ENCODE data around the gene CNGA1. TPM values are rescaled to one million over a fixed set of nuclear protein-coding genes. Genes with fewer than 3 reads are reported as not detected.
"Not testable (repeated sequence)": the region's sequence is repeated elsewhere in the genome, so short reads cannot be mapped to it uniquely, and the experiment has no call there.

CNGA1 gene
- total RNA-seq, 1 experiment from 2014 or later = 1.0 TPM

DNA sequence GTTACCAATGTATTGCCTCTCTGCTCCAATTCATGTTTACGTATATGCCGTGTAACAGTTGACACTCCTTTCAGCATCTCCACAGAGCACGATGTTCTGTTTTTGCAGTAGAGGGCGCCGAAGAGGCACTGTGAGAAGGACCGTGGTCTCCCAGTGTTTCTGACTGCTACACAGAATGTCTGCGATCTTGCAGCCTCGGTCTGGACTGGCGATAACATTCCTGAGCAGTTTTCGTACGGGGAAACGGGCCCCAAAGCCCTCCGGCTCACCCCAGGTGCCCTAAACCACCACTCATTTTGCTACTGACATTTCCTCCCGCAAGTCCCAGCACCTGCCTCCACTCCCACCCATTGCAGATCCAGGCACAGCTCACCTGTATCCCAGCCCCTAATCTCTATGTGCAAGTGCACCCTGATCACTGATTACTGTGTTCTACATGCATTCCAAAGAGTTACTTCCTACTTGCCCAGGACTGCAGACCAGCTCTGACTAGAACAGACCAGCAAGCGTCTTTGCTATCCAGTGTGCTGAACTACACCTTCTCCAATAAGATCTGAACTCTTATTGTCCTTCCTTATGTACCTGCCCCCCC is 89.7 kb downstream of the CNGA1 start:
- no peak overlapping the region for H3K56ac ChIP-seq (ENCODE audit: insufficient read length, low read depth, low read length)
- H3K4me2 ChIP-seq (ENCODE audit: insufficient read depth, insufficient read length, low read length) = peak overlapping the region; percentile 7
- H3K27me3 ChIP-seq (ENCODE audit: insufficient read depth, low read length) = no peaks in the 10 kb centered on the region
- no peak overlapping the region for H2BK15ac ChIP-seq (ENCODE audit: low read depth, low read length)
- no peak overlapping the region for H4K91ac ChIP-seq (ENCODE audit: insufficient read length, low read depth, low read length)
- H3K9me3 Mint-ChIP-seq = no peaks in the 10 kb centered on the region
- TF ChIP-seq CTCF (conservative IDR thresholded peaks at IDR 0.05) = peak; percentile 79
- H2AFZ ChIP-seq (ENCODE audit: low read length) = no peak overlapping the region
- H2BK20ac ChIP-seq (ENCODE audit: low read depth, low read length, poor library complexity, severe bottlenecking) = no peak overlapping the region
- no peaks in the 10 kb centered on the region for H3K4me1 ChIP-seq (ENCODE audit: insufficient read depth, low read length)
- H3K4me1 Mint-ChIP-seq = peaks cover 15 to 19% of the 10 kb centered on the region in 2 experiments
- no peak overlapping the region for H2BK12ac ChIP-seq (ENCODE audit: insufficient read length, low read depth, low read length)
- no peaks in the 10 kb centered on the region for H3K23me2 ChIP-seq (ENCODE audit: insufficient read length, low read depth, low read length, poor library complexity, severe bottlenecking)
- no peak overlapping the region for H3K14ac ChIP-seq (ENCODE audit: insufficient read depth, low read length)
- no peak overlapping the region for H3T11ph ChIP-seq (ENCODE audit: low read length)
- WGBS (ENCODE audit: extremely low coverage, insufficient read length, low lambda C conversion rate) = no CpG with 5 or more reads among the region's 15 CpGs
- H4K20me1 ChIP-seq (ENCODE audit: control insufficient read depth, insufficient read depth, insufficient read length) = no peaks in the 10 kb centered on the region
- no peaks in the 10 kb centered on the region; a peak in 1 of 7 replicates for H3K36me3 Mint-ChIP-seq (ENCODE audit: insufficient read depth in 1 of 3, low read depth in 3 of 3)
- peak overlapping the region; percentile 60 to 67 for H3K4me3 Mint-ChIP-seq
- no peak overlapping the region for H2AK5ac ChIP-seq (ENCODE audit: insufficient read length, low read length)
- no peak overlapping the region for H3K23ac ChIP-seq (ENCODE audit: insufficient read length, low read depth, low read length)
- no peak overlapping the region for H4K8ac ChIP-seq (replicated peaks; ENCODE audit: insufficient read length, low read depth, low read length)
- no peaks in the 10 kb centered on the region for H3K79me1 ChIP-seq (ENCODE audit: insufficient read depth, low read depth, low read length, poor library complexity, severe bottlenecking)
- H3K4ac ChIP-seq (ENCODE audit: low read depth, low read length) = no peak overlapping the region
- H3K27ac Mint-ChIP-seq = peak overlapping the region in 2 of 3 experiments; percentile 55 to 91; a peak in 6 of 7 replicates
- H3K27me3 Mint-ChIP-seq (ENCODE audit: low read depth) = no peaks in the 10 kb centered on the region
- H2BK120ac ChIP-seq (ENCODE audit: low read depth, low read length, poor library complexity, severe bottlenecking) = no peak overlapping the region
- no peak overlapping the region for H3K18ac ChIP-seq (ENCODE audit: insufficient read length, low read depth, low read length)
- no peak overlapping the region for H3K27ac ChIP-seq (ENCODE audit: insufficient read length, low read depth, low read length)
- no peak overlapping the region for H2BK5ac ChIP-seq (ENCODE audit: insufficient read length, low read length)
- no peak overlapping the region for H4K5ac ChIP-seq (ENCODE audit: insufficient read length, low read depth, low read length)
- no peak overlapping the region for H3K9ac ChIP-seq (ENCODE audit: extremely low read depth, insufficient read length, low read length)
- DNase-seq = peak; percentile 82
- H3K9me3 ChIP-seq (ENCODE audit: control insufficient read depth, low read depth, low read length) = no peaks in the 10 kb centered on the region
- H3K79me2 ChIP-seq (ENCODE audit: insufficient read depth, low read length) = no peaks in the 10 kb centered on the region

DNA sequence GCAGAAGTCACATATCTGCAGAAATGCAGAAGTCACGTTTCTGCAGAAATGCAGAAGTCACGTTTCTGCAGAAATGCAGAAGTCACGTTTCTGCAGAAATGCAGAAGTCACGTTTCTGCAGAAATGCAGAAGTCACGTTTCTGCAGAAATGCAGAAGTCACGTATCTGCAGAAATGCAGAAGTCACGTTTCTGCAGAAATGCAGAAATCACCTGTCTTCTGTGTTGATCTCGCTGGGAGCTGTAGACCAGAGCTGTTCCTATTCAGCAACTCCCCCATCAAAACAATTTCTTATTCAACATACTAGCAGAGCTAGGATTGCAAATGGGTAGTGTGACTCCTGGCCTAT is 93.2 kb downstream of the CNGA1 start:
- H4K20me1 ChIP-seq (ENCODE audit: control insufficient read depth, insufficient read depth, insufficient read length); H3K9ac ChIP-seq (ENCODE audit: extremely low read depth, insufficient read length, low read length): not testable (repeated sequence)
- WGBS (ENCODE audit: extremely low coverage, insufficient read length, low lambda C conversion rate) = no CpG with 5 or more reads among the region's 8 CpGs

More for the DNA sequence above, 93.2 kb downstream of the CNGA1 start:
- H3K27ac ChIP-seq (ENCODE audit: insufficient read length, low read depth, low read length); H4K8ac ChIP-seq (replicated peaks; ENCODE audit: insufficient read length, low read depth, low read length); H4K5ac ChIP-seq (ENCODE audit: insufficient read length, low read depth, low read length); H3K14ac ChIP-seq (ENCODE audit: insufficient read depth, low read length); H3K27me3 ChIP-seq (ENCODE audit: insufficient read depth, low read length); H3K4ac ChIP-seq (ENCODE audit: low read depth, low read length); H3K27me3 Mint-ChIP-seq (ENCODE audit: low read depth); H3K9me3 ChIP-seq (ENCODE audit: control insufficient read depth, low read depth, low read length); H3K56ac ChIP-seq (ENCODE audit: insufficient read length, low read depth, low read length); H2BK15ac ChIP-seq (ENCODE audit: low read depth, low read length); H2BK20ac ChIP-seq (ENCODE audit: low read depth, low read length, poor library complexity, severe bottlenecking); H2BK120ac ChIP-seq (ENCODE audit: low read depth, low read length, poor library complexity, severe bottlenecking); H3K23ac ChIP-seq (ENCODE audit: insufficient read length, low read depth, low read length); DNase-seq; H3K4me2 ChIP-seq (ENCODE audit: insufficient read depth, insufficient read length, low read length); H2AK5ac ChIP-seq (ENCODE audit: insufficient read length, low read length); H3K79me1 ChIP-seq (ENCODE audit: insufficient read depth, low read depth, low read length, poor library complexity, severe bottlenecking); H3K36me3 Mint-ChIP-seq (ENCODE audit: insufficient read depth in 1 of 3, low read depth in 3 of 3); H3K23me2 ChIP-seq (ENCODE audit: insufficient read length, low read depth, low read length, poor library complexity, severe bottlenecking); H2BK12ac ChIP-seq (ENCODE audit: insufficient read length, low read depth, low read length); H2AFZ ChIP-seq (ENCODE audit: low read length); H3K79me2 ChIP-seq (ENCODE audit: insufficient read depth, low read length); H3K27ac Mint-ChIP-seq; H2BK5ac ChIP-seq (ENCODE audit: insufficient read length, low read length); H3T11ph ChIP-seq (ENCODE audit: low read length); H3K18ac ChIP-seq (ENCODE audit: insufficient read length, low read depth, low read length); H3K9me3 Mint-ChIP-seq; H3K4me3 Mint-ChIP-seq; H4K91ac ChIP-seq (ENCODE audit: insufficient read length, low read depth, low read length); H3K4me1 ChIP-seq (ENCODE audit: insufficient read depth, low read length): not testable (repeated sequence)
- peaks cover 18 to 24% of the 10 kb centered on the region in 2 experiments for H3K4me1 Mint-ChIP-seq
